Upper lobe of left lung (tissue), 6 donors: ENCODE data around the gene TMEM164. TPM values are rescaled to one million over a fixed set of nuclear protein-coding genes. Genes with fewer than 3 reads are reported as not detected.

Experiments used
- ATAC-seq, 2 donors: fragments of 200-7000 bp; cut with Tn5 transposase; one replicate each; pipeline ENCODE4 v1.9.1; 2022; ENCODE audit warnings: mild to moderate bottlenecking in 2 of 2, moderate library complexity in 2 of 2; ENCODE audit not compliant: low FRiP score in 2 of 2
- DNase-seq, 2 donors: peaks; one replicate each; pipeline ENCODE4 v3.0.0-alpha.2; 2019 to 2020
- H3K27ac ChIP-seq, 4 donors: fragments of 200-600 bp; sonication (generic); one replicate each; pipeline ENCODE4 v1.5.1; 2016 to 2019
- H3K27me3 ChIP-seq, 4 donors: fragments of 200-600 bp; sonication (generic); one replicate each; pipeline ENCODE4 v1.5.1; 2017 to 2019
- H3K36me3 ChIP-seq, 4 donors: fragments of 200-600 bp; sonication (generic); one replicate each; pipeline ENCODE4 v1.5.1; 2016 to 2019
- H3K4me1 ChIP-seq, 4 donors: fragments of 200-600 bp; sonication (generic); one replicate each; pipeline ENCODE4 v1.5.1; 2018 to 2019
- H3K4me3 ChIP-seq, 4 donors: fragments of 200-600 bp; sonication (generic); one replicate each; pipeline ENCODE4 v1.5.1; 2017 to 2019; ENCODE audit warnings: mild to moderate bottlenecking in 2 of 4, moderate library complexity in 1 of 4
- H3K9me3 ChIP-seq, 4 donors: fragments of 200-600 bp; sonication (generic); one replicate each; pipeline ENCODE4 v1.5.1; 2018 to 2019
- EP300 ChIP-seq, 4 donors: sonication (generic); formaldehyde crosslinking; IDR thresholded peaks; one replicate each; pipeline ENCODE4 v1.5.1; 2017; ENCODE audit warnings: antibody characterized with exemption in 4 of 4, control low read depth in 2 of 4
- POLR2A ChIP-seq, 4 donors: fragments of 450-650 bp; IDR thresholded peaks; one replicate each; pipeline ENCODE4 v1.5.1; 2016 to 2017; ENCODE audit warnings: antibody characterized with exemption in 4 of 4, mild to moderate bottlenecking in 2 of 4
- POLR2AphosphoS5 ChIP-seq, 2 donors: sonication (generic); formaldehyde crosslinking; IDR thresholded peaks; one replicate each; pipeline ENCODE4 v1.5.1; 2017; ENCODE audit warnings: antibody characterized with exemption in 2 of 2
- WGBS, 2 donors: methylation state at CpG; one replicate each; pipeline ENCODE4 v1.1.5; 2017 to 2018; 5-methylcytosine and 5-hydroxymethylcytosine counted together
- total RNA-seq, 6 donors: library from RNA; depleted of rRNA in 4 of 6; stranded (reverse); fragments of >200 nt in 4 of 6; gene quantifications; one replicate each; pipeline versions ENCODE4 v1.1.0 to v1.2.1, GENCODE V29; 2016 to 2021
- TF ChIP-seq, protein P1 (sequence below), 6 experiments: fragments of 450-650 bp in 4 of 6; fragments of 200-600 bp in 2 of 6; sonication (generic) in 2 of 6; IDR thresholded peaks; one replicate each; pipeline ENCODE4 v1.5.1; 2016 to 2019; ENCODE audit warnings: antibody characterized with exemption in 6 of 6
- donor health status: DM: no; HTN: no; CAD: no; lungs with moderate emphysema.
- donor health status: DM: no; HTN: yes; CAD: no; lungs with severe emphysema.

Gene TMEM164
- total RNA-seq, 6 donors from 2014 or later: 41.8 to 115 (median 61.8) TPM

DNA sequence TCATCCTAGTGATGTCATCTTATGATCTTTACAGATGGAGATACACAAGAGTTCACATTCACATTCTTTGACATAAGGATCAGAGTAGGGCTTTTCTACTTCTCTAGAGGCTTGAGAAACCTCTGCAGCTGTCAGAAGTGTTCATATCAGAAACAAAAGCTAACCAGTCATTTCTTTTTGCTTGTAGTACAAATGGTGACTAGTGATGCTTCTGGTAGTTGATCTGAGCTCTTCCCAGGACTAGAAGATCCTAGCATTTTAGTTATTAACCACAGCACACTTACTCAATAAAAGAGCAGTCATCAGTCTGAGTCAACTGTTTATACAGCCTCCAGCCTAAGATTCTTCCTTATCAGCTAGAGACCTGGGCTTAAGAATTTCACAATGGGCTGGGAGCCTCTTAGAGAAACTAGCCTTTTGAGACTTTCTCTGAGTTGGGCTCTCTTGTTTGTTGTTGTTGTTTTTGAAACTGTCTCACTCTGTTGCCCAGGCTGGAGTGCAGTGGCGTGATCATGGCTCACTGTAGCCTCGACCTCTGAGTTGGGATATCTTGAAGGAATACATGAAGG lies 84.1 kb downstream of the TMEM164 start:
- TF ChIP-seq POLR2AphosphoS5 (IDR thresholded peaks at IDR 0.05) (no peak), EP300 (IDR thresholded peaks at IDR 0.05) (no peak), POLR2A (IDR thresholded peaks at IDR 0.05) (no peak)
- TF ChIP-seq, protein P1, sequence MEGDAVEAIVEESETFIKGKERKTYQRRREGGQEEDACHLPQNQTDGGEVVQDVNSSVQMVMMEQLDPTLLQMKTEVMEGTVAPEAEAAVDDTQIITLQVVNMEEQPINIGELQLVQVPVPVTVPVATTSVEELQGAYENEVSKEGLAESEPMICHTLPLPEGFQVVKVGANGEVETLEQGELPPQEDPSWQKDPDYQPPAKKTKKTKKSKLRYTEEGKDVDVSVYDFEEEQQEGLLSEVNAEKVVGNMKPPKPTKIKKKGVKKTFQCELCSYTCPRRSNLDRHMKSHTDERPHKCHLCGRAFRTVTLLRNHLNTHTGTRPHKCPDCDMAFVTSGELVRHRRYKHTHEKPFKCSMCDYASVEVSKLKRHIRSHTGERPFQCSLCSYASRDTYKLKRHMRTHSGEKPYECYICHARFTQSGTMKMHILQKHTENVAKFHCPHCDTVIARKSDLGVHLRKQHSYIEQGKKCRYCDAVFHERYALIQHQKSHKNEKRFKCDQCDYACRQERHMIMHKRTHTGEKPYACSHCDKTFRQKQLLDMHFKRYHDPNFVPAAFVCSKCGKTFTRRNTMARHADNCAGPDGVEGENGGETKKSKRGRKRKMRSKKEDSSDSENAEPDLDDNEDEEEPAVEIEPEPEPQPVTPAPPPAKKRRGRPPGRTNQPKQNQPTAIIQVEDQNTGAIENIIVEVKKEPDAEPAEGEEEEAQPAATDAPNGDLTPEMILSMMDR (IDR thresholded peaks at IDR 0.05): no peak
- Histone ChIP-seq H3K36me3 (no peaks in the 10 kb centered on the region), H3K4me3 (no peak overlapping the region), H3K4me1 (peaks cover 5 to 25% (median 17%) of the 10 kb centered on the region in 4 donors), H3K27ac (peak overlapping the region; percentile 52 to 78 (median 62)), H3K27me3 (no peaks in the 10 kb centered on the region), H3K9me3 (no peaks in the 10 kb centered on the region)
- WGBS, 2 donors: 69 to 70% methylated on average over 2 of the region's 2 CpGs
- ATAC-seq: peak; percentile 69 to 76
- DNase-seq: no peak

DNA sequence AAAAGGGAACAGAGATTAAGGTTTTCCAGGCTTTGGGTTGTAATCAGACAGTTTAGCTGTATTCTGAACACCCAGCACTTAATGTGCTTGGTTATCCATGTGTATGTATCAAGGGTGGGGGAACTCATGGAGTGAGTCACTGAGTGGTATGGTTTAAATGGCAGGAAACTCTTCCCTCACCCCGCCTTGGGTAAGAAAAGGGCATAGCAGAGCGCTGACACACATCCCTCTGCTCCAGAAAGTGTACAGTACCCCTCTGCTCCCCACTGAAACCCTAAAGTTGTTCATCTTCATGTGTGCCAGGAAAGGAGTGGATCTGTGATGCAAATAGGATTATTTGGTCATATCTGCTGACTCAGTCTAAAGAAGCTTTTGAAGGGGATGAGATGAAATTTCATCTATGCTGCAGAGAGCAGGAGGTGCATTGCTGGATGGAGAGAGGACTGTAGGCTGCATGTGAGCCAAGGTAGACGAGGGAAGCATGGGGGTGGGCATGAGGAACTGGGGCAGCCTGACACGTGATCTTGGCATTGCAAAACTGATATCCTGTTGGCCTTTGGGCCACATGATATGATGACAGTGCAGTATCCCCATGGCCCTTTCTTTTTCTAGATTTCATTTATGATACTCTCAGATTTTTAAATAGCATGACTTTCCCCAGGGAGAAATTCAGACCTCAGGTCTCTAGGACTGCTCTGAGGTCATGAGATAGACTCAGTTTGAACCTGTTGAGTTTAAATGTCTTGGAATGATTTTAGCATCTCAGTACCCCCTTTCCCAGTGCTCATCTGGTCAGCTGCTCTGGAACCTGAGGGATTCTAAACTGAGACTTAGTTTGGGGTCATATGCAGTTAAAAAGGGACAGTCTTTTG lies 84.8 kb downstream of the TMEM164 start:
- ATAC-seq (peak; percentile 61 to 65), DNase-seq (peak in 1 of 2 donors; percentile 40)
- H3K9me3 ChIP-seq: no peaks in the 10 kb centered on the region
- no peak overlapping the region for H3K4me3 ChIP-seq
- WGBS, 2 donors: 45 to 52% methylated on average over 4 of the region's 4 CpGs
- H3K27me3 ChIP-seq: no peaks in the 10 kb centered on the region
- H3K4me1 ChIP-seq: peaks cover 5 to 22% (median 17%) of the 10 kb centered on the region in 4 donors
- peak overlapping the region; percentile 52 to 78 (median 62) for H3K27ac ChIP-seq
- H3K36me3 ChIP-seq: no peaks in the 10 kb centered on the region
- TF ChIP-seq, protein P1 (IDR thresholded peaks at IDR 0.05): no peak
- peak; percentile 7 to 25 for TF ChIP-seq POLR2AphosphoS5 (IDR thresholded peaks at IDR 0.05)

DNA sequence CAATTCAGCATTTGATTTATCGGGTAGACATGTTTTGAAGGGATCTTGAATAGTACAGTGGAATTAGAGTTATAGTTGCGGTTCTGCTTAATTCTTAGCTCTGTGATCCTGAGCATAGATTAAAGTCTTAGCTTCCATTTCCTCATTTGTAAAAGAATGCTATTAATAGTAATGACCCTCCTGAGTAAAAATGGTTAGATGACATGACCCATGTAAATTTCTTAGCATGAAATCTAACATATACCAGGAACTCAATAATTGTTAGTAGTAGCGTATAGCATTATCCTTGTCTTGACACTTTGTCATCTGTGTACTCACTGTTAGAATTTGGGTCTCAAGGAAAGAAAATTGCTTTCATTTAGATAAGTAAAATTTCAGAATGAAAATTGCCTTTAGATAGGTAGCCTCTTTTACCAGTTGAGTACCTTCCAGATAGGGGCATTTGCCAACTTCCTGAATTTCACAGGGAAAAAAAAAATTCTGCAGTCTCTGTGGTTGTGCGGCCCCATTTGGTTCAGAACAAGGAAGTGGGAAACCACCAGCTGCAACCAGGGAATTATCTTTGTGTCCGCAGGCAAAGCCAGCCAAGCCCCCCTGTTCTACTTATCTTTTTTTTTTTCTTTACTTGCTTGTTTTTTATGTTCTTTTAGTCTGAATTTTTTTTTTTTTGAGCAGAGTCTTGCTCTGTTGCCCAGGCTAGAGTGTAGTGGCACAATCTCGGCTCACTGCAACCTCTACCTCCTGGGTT lies 86.9 kb downstream of the TMEM164 start:
- no peaks in the 10 kb centered on the region for H3K27me3 ChIP-seq
- H3K9me3 ChIP-seq: no peaks in the 10 kb centered on the region
- TF ChIP-seq EP300 (IDR thresholded peaks at IDR 0.05) (no peak), POLR2A (IDR thresholded peaks at IDR 0.05) (no peak), POLR2AphosphoS5 (IDR thresholded peaks at IDR 0.05) (no peak)
- TF ChIP-seq, protein P1 (IDR thresholded peaks at IDR 0.05): no peak
- DNase-seq (peak in 1 of 2 donors; percentile 49), ATAC-seq (no peak)
- peaks cover 5 to 21% (median 17%) of the 10 kb centered on the region in 4 donors for H3K4me1 ChIP-seq
- WGBS, 2 donors: 63 to 71% methylated on average over 6 of the region's 6 CpGs
- H3K4me3 ChIP-seq: no peak overlapping the region
- no peaks in the 10 kb centered on the region for H3K36me3 ChIP-seq
- peak overlapping the region in 1 of 4 donors; percentile 30 for H3K27ac ChIP-seq

DNA sequence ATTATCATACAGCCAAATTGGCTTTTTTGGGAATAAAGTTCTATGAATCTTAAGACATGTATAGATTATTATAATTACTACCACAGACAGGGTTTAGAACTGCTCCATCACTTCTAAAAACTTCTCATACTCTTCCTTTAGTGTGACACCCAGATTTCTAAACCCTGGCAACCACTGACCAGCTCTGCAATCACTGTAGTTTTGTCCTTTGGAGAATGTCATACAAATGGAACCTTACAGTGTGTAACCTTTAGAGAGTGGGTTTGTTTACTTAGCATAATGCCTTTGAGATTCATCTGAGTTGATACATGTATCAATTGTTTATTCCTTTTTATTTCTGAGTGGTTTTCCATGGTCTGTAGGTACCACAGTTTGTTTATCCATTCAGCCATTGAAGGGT lies 95.0 kb downstream of the TMEM164 start:
- Histone ChIP-seq H3K27ac (no peak overlapping the region), H3K27me3 (no peaks in the 10 kb centered on the region), H3K4me3 (no peak overlapping the region), H3K9me3 (no peaks in the 10 kb centered on the region), H3K4me1 (no peaks in the 10 kb centered on the region), H3K36me3 (no peaks in the 10 kb centered on the region)
- DNase-seq (no peak), ATAC-seq (no peak)
- TF ChIP-seq, protein P1 (IDR thresholded peaks at IDR 0.05): no peak
- TF ChIP-seq EP300 (IDR thresholded peaks at IDR 0.05) (no peak), POLR2A (IDR thresholded peaks at IDR 0.05) (no peak), POLR2AphosphoS5 (IDR thresholded peaks at IDR 0.05) (no peak)
